Measurements from ENCODE around the gene C4orf51.

C4orf51 gene

DNA sequence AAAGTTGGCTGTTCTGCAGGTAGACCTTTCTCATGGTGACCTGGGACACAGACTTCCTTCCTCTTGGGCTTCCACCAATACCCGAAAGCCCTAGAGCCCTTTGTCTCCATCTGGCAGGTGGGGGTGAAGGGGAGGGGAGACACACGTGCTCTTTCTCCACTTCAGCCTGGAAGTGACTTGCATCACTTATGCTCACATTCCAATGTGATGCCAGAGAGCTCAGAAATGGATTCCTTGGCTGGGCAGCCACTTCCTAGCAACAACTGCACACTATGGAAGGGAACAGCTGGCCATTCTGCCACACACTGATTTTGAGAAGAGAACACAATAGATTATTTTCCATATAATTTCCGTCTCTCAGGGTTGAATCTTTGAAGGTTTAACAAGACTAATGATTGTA is 36.3 kb downstream of the C4orf51 start:
- no peak for DNase-seq

DNA sequence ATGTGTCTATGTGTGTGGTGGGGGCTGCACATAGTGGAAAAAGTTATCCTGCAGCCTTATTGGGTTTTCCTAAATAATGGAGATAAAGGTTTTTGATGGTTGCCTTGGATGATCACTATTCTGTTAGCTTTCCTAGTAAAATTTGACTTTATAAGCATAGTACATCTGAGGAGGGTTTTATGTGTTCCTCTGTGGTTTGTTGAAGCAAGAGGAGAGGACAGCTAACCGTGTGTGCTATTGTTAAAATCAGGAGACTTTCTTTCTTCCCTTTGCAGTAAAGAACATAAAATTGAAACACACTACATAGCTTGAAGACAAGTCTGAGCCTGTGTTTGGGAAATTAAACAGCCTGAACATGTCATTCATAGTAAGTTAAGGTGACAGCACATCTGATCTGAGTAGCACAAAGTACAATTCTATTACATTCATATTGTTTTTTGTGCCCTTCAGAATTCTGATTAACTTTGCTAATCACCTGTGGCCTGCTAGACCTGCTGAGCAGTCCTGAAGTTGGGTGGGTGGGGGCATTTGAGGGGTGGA is 36.8 kb downstream of the C4orf51 start:
- no peak for DNase-seq

DNA sequence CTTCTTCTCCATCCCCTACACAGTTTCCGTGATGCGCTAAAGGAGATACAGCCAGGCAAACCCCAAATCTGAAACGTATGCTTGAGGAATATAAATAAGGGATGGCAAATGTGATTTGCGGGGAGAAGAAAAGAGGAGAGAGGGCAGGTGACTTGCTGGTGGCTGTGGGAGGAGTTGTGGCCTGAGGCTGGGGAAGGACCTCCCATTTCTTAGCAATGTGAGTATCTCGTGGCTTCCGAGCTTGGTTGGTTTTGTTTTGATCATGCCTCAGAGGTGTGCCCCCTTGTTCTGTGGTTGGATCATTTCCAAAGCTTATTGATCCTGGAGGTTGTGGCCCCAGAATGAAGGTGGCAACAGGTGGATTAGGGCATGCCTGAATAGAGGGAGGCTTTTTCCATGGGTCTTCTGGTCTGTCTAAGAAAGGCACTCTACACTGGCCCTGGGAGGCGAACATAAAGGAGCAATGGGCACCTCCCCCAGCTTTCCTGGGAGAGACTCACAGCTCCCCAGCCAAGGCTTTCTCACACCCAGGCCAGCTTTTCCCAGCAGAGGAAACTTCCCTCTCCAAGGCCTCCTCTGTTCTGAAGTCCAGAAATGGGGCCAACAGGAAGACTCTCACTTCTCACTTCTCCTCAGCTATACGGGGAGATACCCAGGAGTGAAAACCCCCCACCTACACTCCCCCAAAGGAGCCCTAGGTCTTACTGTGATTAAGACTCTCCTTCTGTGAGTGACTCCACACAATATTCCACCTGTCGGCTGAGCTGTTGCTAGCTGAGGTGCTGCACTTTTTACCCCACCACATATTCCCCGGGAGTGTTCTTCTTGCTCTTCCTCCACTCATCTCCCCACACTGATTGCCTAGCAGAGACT is 40.0 kb downstream of the C4orf51 start:
- no peak for DNase-seq

DNA sequence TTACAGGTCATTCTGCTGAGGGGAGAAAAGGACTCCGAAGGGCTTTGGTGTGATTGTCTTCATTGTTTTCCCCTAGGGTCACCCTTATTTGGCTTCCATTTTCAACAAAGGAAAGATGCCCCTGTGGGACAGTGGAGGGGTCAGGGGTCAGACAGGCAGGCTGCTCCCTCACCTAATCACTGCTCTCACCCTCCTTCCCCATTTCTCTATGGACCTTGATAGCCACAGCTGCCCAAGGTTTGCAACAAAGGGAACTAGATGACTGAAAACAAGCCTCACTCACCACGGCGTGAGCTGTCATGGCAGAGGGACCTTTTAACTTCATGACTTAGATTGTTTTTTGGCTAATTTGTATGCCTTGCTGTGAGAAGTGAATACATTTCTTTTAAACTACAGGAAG is 40.7 kb downstream of the C4orf51 start:
- DNase-seq: no peak

DNA sequence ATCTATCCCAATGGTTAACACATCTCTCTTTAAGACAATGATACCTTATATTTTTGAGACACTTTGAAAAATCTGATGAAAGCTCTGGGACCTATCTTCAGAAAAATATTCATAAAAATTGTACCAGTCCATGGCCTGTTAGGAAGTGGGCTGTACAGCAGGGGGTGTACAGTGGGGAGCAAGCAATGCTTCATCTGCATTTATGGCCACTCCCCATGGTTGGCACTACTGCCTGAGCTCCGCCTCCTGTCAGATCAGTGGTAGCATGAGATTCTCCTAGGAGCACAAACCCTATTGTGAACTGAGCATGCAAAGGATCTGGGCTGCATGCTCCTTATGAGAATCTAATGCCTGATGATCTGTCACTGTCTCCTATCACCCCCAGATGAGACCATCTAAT is 42.6 kb downstream of the C4orf51 start:
- no peak for DNase-seq

DNA sequence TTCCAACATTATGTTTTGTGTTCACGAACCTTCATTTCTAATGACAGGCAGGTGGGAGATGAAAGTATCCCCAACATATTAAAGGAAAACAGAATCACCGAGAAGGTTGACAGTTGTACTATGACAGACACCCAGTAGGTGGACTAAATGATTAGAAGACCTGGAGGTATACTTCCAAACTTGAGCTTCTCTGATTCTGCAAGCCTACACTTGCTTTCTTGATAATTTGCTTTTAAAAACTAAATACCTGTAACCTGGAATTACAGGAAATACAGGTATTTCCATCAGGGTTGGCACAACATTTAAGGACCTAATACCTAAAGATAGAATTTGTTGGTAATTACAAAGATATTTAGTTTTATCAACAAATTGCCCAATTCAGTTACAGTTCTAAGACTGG is 43.4 kb downstream of the C4orf51 start:
- no peak for DNase-seq

DNA sequence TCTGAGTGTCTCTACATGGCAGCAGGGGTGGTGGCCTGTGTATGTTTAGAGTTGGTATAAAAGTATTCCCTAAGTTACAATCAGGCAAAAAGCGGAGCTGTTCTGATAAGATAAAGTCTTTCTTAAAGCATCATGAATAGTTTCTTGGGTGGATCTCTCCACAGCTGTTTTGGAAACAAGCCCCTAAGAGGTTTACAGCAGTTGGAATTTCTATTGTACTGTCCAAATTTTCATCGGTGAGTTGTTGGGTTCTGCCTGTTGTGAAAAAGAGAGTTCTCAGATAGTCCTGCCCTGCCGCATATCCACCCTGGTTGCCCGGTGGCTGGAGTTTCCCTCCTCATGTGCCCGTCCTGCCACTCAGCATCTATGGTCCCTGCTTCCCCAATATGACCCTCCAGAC is 50.1 kb downstream of the C4orf51 start:
- DNase-seq: no peak

DNA sequence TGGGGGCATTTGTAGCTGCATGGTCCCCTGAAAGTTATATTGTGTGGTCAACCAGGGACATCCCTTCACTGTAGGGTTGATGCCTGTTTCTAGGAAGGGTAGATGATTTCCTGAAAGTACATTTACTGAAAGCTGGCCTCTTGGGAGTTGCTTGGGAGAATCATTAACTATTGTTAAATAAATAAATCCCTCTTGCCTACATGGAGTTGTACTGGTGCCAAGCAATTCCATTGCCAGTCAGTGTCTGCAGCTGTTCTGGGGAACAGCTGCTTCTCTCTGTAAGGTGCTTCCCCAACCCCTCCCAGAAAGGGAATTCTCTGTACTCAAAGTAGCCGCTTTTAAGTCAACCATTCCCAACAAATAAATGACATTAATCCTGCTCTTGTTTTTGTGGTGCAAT is 51.1 kb downstream of the C4orf51 start:
- no peak for DNase-seq

DNA sequence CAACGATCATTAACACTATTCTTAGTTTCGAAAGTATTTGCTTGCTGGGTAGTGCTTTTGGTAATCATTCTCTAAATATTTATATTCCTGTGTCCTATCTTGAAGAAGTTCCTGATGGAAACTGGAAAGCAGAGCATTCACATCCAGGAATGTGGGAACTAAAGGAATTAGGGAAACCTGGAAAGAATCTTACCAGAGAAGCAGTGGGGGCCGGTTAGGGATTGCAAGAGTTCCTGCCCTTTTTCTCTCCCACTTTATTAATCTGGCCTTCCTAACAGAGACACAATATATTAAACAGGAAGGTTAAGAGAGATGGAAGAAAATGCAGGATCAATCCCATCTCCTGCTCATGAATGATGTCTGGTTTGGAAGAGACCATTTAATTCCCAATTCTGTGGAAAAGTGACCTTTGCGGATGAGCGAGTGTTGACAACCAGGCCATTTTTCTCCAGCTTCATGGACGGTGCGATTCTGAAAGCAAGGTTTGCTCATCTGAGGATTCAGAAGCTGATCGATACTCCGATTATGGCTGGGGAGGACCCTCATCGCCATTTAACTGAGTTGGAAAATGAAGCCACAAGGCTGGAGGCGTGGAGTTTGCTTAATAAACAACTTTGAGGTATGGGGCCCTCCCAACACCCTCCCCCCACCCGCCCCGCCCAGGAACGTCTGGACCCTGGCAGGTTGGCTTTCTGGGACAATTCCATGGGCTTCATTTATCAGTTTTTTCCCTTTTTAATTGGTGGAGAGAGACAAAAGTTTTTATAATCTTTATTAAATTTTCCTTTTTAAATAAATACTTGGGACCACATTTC is 52.3 kb downstream of the C4orf51 start:
- no peak for DNase-seq

DNA sequence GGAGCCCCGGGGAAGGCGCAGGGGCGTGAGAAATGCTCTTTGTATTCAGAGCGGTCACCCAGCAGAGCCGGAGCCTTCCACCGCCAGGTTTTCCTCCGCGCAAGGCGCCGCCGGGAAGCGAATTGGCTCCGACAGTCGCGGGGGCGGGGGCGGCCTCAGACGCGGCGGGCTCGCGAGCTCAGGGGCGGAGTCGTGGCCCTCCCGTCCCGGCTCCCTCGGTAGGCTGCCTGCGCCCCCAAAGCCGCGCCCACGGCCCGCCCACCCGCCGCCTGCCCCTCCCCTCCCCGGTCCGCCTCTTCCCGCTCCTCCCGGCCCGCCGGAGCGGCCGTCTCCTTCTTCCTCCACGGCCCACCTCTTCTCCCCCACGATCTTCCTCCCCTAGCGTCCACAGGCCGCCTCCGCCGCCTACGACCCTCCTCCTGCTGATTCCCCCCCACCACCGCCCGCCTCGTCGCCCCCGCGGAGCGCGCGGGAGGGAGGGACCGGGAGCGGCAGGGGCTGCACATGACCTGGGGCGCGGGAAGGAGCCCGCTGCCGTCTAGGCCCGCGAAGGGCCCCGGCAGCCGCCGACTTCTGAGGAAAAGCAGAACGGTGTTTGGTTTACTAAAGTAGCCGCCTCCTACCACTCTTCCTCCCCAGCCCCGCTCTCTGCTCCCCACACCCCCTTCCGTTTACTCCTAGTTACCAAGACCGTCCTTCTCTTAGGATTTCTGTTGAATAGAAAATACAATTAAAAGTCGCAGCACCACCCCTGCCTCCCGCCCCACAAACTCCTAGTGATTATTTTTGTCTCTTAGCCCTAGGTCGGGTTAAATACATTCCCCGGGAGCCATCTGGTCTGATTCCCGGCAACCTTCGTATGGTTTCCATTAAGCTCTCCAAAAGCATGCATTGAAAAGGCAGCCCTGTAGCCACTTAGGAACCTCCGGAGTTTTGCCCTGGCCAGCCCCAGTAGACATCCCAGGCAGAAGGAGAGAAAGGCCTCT is 53.2 kb downstream of the C4orf51 start:
- DNase-seq: peak; percentile 82

DNA sequence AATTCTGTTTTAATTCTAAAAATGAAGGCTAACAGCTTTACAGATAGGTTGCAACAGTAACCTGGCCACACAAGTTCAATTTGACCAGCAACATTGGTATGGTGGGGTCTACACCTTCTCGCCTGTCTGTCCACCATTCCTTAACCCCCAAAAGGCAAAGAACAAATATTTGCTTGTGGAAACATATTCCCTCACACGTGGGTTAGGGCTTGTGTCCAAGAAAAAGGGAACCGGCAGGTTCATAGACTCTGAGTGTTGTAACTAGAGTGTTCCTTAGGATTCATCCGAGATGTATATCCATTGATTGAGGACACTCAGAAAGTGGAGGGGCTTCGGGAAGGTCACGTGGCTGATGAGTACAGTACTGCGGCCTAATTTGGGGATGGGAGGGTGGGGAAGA is 54.1 kb downstream of the C4orf51 start:
- DNase-seq: no peak

DNA sequence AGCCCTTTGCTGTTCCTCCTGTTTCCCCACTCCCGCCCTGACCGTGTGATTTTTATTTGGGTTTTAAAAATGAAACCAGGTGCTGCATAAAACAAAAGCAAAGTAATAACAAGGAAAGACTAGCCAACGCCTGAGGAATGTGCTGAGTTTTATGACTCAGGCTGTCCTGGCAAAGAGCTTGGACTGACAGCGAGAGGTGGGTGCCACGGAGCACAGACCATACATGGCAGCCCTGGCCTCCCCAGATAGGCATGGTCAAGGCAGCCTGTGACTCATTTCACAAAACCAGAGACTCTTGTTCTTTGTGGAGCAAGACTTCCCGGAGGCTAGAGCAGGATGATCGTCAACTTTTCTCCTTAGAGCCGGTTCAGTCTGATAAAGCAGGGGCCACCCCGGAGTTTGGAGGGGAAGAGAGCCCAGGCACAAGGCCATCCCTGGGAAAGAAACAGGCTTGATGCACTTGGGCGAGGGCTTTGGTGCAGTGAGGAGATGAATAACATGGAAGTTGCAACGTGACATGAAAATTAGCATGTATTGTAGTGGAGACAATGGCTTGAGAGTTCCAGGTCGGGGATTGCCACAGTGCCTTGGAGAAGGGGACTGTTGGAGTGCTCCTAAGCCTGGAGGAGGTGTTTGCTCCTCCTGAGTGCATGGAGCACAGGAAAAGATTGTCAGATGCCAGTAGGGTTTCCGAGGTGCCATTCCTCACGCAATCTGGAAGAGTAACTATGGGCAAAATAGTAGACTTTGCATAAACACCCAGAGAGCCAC is 54.8 kb downstream of the C4orf51 start:
- DNase-seq: no peak

DNA sequence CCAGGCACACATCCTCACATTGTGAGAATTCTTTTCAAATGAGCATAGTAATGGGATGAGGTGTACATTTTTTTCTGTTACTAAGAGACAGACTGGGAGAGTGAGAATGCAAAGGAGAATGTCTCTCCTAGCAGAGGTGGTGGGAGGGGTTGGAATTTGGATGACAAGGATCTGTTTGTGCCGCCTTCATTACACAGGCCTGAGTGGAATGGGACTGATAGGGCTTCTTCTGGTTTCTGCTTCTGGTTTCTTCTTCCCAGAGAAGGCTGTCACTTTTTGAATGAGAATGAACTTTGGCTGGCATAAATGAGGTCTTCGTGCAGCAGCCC is 55.4 kb downstream of the C4orf51 start:
- DNase-seq: no peak

DNA sequence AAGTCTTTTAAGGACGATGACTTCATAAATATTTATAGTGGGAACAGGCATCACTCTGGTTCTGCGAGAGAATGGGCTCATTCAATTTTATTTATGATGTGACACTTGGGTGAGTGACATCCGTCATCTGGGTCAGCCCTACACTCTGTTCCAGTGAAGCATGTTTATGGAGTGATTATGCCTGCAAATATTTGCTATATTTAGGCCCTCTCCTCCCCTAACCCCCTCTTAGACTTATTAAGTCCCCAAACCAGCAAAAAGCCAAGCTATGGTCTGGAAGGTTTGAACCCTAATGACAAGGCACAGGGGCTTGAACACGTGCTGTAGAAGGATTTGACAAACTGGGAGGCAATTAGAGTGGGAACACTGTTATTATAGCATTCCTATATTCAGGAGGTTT is 55.9 kb downstream of the C4orf51 start:
- no peak for DNase-seq

DNA sequence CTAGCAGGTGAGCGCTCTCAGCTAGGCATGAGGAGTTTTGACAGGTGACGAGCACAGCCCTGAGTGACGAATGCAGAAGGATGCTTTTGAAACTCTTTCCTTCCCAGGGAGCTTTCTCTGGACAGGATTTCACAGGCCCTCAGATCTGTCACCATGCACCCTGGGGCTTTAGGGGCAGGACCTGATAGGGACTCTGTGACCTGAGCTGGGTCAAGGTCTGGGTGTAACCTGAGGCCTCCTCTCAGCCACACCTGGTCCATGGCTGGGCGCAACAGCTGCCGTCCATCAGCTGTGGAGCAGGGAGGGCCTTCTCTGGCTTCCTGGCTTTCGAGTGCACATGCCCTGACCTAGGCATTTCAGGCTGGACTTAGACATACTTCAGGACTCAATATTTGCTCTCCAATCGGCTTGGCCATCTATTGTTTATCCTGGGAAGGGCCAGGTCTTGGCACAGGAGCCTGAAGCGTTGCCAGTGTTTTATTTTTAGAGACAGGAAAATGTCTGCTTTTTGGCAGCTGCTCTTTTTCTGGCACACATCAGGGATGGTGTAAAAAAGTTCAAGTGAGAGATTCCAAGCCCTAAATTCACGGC is 56.4 kb downstream of the C4orf51 start:
- no peak for DNase-seq

DNA sequence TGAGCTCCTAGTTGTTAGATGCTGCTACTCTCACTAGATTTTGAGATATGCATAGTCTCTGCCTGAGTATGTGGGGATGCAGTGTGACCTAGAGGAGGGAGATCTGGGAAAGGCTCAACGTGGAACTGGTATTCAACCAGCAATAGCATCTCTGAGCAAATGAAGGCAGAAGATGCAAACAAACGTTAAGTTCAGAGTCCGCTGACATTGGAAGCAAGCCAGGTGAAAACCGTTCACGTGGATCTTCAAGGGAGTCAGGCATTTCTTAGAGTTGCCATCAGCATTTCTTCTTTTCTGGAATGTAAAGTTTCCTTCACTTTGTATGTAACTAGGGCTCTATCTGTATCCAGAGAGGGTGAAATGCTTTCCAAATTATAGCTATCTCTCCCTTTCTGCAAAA is 59.9 kb downstream of the C4orf51 start:
- DNase-seq: no peak

DNA sequence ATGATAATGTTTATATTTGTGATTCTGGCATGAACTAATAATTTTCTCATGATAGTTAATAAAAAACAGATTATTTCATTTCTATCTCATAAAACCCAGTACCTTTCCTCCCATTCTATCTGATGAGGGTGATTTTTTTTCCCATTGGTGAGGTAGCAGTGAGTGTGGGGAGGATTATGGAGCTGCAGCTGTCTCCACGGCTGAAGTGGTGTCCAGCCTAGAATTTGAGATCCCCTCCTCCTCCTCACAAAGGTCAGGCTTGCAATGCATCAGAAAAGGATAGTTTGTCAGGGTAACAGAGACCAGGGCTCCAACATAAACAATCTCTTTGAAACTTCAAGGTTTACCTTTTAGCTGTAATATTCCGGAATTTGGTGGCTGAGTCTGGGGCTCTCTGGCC is 60.9 kb downstream of the C4orf51 start:
- no peak for DNase-seq

DNA sequence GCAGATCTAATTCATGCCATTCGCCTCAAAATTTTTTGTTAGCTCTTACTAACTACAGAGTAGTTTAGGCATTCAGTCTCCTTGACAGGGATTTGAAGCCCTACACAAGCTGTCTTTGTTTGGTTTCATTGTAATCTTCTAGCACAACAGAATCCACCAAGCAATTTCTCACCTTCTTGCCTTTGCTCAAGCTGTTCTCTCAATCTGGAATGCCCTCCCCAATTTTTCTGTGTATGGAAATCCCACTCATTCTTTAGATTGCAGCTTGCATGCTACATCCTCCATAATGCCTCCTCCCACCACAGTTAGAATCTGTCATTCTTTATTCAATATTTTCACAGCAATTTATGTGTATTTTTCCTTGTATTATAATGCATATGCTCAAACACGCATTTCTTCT is 63.7 kb downstream of the C4orf51 start:
- DNase-seq: no peak

DNA sequence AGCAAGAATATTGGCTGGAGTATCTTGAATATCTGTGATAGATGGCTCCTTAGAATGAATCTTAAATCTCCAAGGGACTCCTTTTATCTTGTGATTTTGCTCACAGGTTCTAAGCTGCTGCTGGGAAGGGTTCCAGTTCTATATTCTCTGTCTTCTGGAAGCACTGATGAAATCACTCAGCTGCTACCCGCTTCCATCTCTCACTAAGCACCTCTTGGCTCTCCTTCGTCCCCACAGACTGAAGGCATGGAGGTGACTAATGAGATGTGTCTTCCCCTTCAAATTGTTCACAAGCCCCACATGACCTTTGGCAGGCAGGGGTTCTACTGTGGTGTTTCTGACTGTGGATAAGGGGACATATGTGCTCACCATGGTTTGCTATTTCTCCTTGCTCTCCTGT is 75.9 kb downstream of the C4orf51 start:
- no peak for DNase-seq

DNA sequence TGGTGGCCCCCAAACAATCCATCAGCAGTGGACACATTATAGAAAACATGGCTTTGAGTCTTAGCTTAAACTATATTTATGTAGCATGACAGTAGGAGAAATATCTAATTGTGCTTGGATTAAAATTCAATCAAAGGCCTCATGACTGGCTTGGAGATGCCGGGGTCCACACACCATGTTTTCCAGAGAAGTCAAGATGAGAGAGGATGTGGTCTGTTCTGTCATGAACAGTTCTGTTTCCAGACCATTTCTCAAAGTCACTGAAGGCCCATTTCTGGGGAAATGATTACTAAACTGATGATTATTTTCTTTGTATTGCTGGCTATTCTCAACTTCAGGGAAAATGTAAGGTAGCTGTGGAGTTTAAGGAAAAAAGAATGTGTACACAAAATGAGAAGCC is 76.3 kb downstream of the C4orf51 start:
- DNase-seq: no peak

DNA sequence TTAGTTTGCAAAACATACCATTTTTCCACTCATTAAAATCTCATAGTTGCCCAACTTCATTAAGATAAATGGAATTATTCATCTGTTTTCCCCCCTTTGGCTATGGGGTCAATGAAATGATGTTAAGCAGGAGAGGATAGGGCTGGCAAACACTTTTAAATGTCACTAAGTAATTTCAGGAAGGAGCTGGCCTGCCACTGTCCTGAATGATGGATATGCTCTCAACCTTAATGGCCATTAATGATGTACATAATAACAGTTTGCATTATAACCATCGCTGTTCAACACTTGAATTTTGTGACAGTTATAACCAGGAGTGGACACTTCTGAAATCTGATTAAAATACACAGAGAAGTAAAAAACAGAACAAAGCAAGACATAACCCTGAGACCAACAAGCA is 77.2 kb downstream of the C4orf51 start:
- no peak for DNase-seq

DNA sequence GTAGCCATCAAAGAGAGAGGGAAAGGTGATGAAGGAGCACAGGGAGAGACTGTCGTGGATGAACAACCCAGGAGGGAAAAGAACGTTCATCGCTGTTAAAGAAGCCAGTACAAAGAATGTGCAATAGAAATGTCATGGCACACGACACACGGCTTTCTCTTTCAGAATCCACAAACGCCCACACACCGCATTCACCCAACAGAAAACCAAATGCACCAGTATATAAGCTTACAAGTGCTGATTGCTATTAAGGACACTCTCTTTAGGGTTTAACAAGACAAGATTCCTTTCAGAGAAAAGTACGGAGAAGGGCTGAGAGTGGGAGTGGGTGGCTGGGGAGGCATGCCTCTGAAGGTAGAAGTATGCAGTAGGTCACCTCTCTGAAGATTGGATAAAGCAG is 80.2 kb downstream of the C4orf51 start:
- DNase-seq: no peak
